OCI-LY3 (cell line): ENCODE data around the gene RBM20.

Experiments used
- H2AFZ ChIP-seq: fragments of 200-600, 300-600 bp; shearing (Covaris generic); 2 replicates; pipeline ENCODE4 v1.6.0; 2014; ENCODE audit warnings: antibody characterized with exemption, low read depth, low read length
- H3K27ac ChIP-seq: fragments of 200-600, 300-600 bp; sonication (generic); 2 replicates; pipeline ENCODE4 v1.5.1; 2014; ENCODE audit warnings: mild to moderate bottlenecking, low read length, moderate library complexity, mixed read lengths
- H3K27me3 ChIP-seq: fragments of 200-600, 300-600 bp; sonication (generic); 2 replicates; pipeline ENCODE4 v1.6.1; 2014; ENCODE audit warnings: low read depth, low read length, mixed read lengths
- H3K36me3 ChIP-seq: fragments of 200-600, 300-600 bp; sonication (generic); replicated peaks from 2 replicates; pipeline ENCODE3; 2014; ENCODE audit warnings: low read depth, low read length, mixed read lengths
- H3K4me1 ChIP-seq: fragments of 300-600, 200-600 bp; sonication (generic); 2 replicates; pipeline ENCODE4 v1.6.1; 2014; ENCODE audit warnings: low read length, mixed read lengths
- H3K4me2 ChIP-seq: fragments of 200-600, 300-600 bp; sonication (generic); 2 replicates; pipeline ENCODE4 v1.6.1; 2014; ENCODE audit warnings: low read length, mixed read lengths
- H3K4me3 ChIP-seq: fragments of 300-600, 200-600 bp; sonication (generic); 2 replicates; pipeline ENCODE4 v1.5.1; 2014; ENCODE audit warnings: antibody characterized with exemption, mild to moderate bottlenecking, low read length, moderate library complexity
- H3K79me2 ChIP-seq: fragments of 300-600, 200-600 bp; shearing (Covaris generic); 2 replicates; pipeline ENCODE4 v1.6.1; 2014; ENCODE audit warnings: mild to moderate bottlenecking, low read length, mixed read lengths
- H3K9ac ChIP-seq: fragments of 300-600, 200-600 bp; shearing (Covaris generic); 2 replicates; pipeline ENCODE4 v1.6.0; 2014; ENCODE audit warnings: mild to moderate bottlenecking, low read length, moderate library complexity
- H3K9me3 ChIP-seq: fragments of 200-600, 300-600 bp; shearing (Covaris generic); 2 replicates; pipeline ENCODE4 v1.6.1; 2014; ENCODE audit warnings: low read length, mixed read lengths; ENCODE audit not compliant: insufficient read depth
- H4K20me1 ChIP-seq: fragments of 200-600, 300-600 bp; sonication (generic); 2 replicates; pipeline ENCODE4 v1.6.1; 2016; ENCODE audit warnings: low read length, mixed read lengths; ENCODE audit not compliant: insufficient read depth
- CTCF ChIP-seq: fragments of 200-600, 300-600 bp; sonication (generic); IDR thresholded peaks from 2 replicates; pipeline ENCODE4 v1.5.1; 2014; ENCODE audit warnings: antibody characterized with exemption, low read length, low read depth
- EZH2phosphoT487 ChIP-seq: fragments of 200-600 bp; shearing (Covaris generic); IDR thresholded peaks from 2 replicates; pipeline ENCODE4 v1.6.1; 2018; ENCODE audit warnings: antibody characterized with exemption, mixed run types, low read depth

Gene RBM20

GRCh38 chr10:110818311-110819256 lies 174.4 kb downstream of the RBM20 start:
- no peak overlapping the region for H3K4me2 ChIP-seq
- no peak overlapping the region for H3K9ac ChIP-seq
- H3K4me3 ChIP-seq: no peak overlapping the region
- no peak overlapping the region for H2AFZ ChIP-seq
- H3K27me3 ChIP-seq: no peaks in the 10 kb centered on the region
- no peaks in the 10 kb centered on the region for H3K36me3 ChIP-seq
- TF ChIP-seq EZH2phosphoT487 (no peak), CTCF (no peak)
- H3K27ac ChIP-seq: no peak overlapping the region
- H3K79me2 ChIP-seq: no peaks in the 10 kb centered on the region
- H3K9me3 ChIP-seq: no peaks in the 10 kb centered on the region
- H4K20me1 ChIP-seq: no peaks in the 10 kb centered on the region
- peaks cover 48% of the 10 kb centered on the region for H3K4me1 ChIP-seq

- Histone ChIP-seq H3K27me3 (no peaks in the 10 kb centered on the region), H3K4me1 (peaks cover 59% of the 10 kb centered on the region), H2AFZ (no peak overlapping the region)
Measured at GRCh38 chr10:110820321-110820814, 176.2 kb downstream of the RBM20 start.

GRCh38 chr10:110821508-110821907 lies 177.4 kb downstream of the RBM20 start:
- Histone ChIP-seq H3K4me1 (peaks cover 48% of the 10 kb centered on the region), H3K36me3 (no peaks in the 10 kb centered on the region), H3K27me3 (peaks cover 5% of the 10 kb centered on the region; the same call in 1 of the 2 replicates), H3K4me2 (no peak overlapping the region), H3K9me3 (no peaks in the 10 kb centered on the region), H3K79me2 (no peaks in the 10 kb centered on the region), H2AFZ (no peak overlapping the region), H4K20me1 (no peaks in the 10 kb centered on the region), H3K4me3 (no peak overlapping the region), H3K27ac (no peak overlapping the region), H3K9ac (no peak overlapping the region)
- TF ChIP-seq CTCF: no peak
- no peak for TF ChIP-seq EZH2phosphoT487

More at GRCh38 chr10:110820321-110820814, 176.2 kb downstream of the RBM20 start:
- H3K79me2 ChIP-seq: no peaks in the 10 kb centered on the region
- H3K9me3 ChIP-seq: no peaks in the 10 kb centered on the region
- H3K27ac ChIP-seq: no peak overlapping the region
- H3K9ac ChIP-seq: no peak overlapping the region
- H3K4me3 ChIP-seq: no peak overlapping the region
- no peaks in the 10 kb centered on the region for H4K20me1 ChIP-seq
- no peak for TF ChIP-seq EZH2phosphoT487
- TF ChIP-seq CTCF: no peak
- no peaks in the 10 kb centered on the region for H3K36me3 ChIP-seq
- no peak overlapping the region for H3K4me2 ChIP-seq

GRCh38 chr10:110822035-110822711 lies 178.0 kb downstream of the RBM20 start:
- no peak overlapping the region for H3K4me2 ChIP-seq
- H3K4me1 ChIP-seq: peaks cover 41% of the 10 kb centered on the region
- no peak overlapping the region for H3K4me3 ChIP-seq

More at GRCh38 chr10:110822035-110822711, 178.0 kb downstream of the RBM20 start:
- Histone ChIP-seq H3K27ac (no peak overlapping the region), H3K27me3 (peaks cover 5% of the 10 kb centered on the region; the same call in 1 of the 2 replicates), H3K79me2 (no peaks in the 10 kb centered on the region), H3K36me3 (no peaks in the 10 kb centered on the region), H2AFZ (no peak overlapping the region), H3K9me3 (no peaks in the 10 kb centered on the region), H4K20me1 (no peaks in the 10 kb centered on the region), H3K9ac (no peak overlapping the region)
- no peak for TF ChIP-seq CTCF
- no peak for TF ChIP-seq EZH2phosphoT487
